ENCODE data around the gene ITGAV. TPM values are rescaled to one million over a fixed set of nuclear protein-coding genes. Genes with fewer than 3 reads are reported as not detected.

ITGAV gene
- total RNA-seq, 2 experiments from 2014 or later: 2.9 to 3.7 TPM

- no peak overlapping the region for H3K4me3 ChIP-seq (ENCODE audit: low read length)
- H3K27ac Mint-ChIP-seq: no peak overlapping the region
- H3K9me3 Mint-ChIP-seq: no peaks in the 10 kb centered on the region
- ChIA-PET POLR2A (no interaction called here), CTCF (no interaction called here)
- ATAC-seq (ENCODE audit: poor library complexity): no peak
- H3K4me1 ChIP-seq (ENCODE audit: insufficient read depth, low read length): no peaks in the 10 kb centered on the region
- intact Hi-C loops (cut with DNase I, micrococcal nuclease): no loop called here
- H3K4me3 Mint-ChIP-seq: no peak overlapping the region
- DNase-seq: no peak
- no peak overlapping the region for H3K27ac ChIP-seq (ENCODE audit: low read depth in 1 of 2, low read length in 2 of 2)
- H3K27me3 ChIP-seq (ENCODE audit: control insufficient read depth in 1 of 2, insufficient read depth in 2 of 2, low read length in 2 of 2): no peaks in the 10 kb centered on the region
- TF ChIP-seq CTCF (IDR thresholded peaks at IDR 0.05): no peak
- no peaks in the 10 kb centered on the region for H3K27me3 Mint-ChIP-seq
- H3K9me3 ChIP-seq (ENCODE audit: control insufficient read depth in 1 of 2, insufficient read depth in 1 of 2, low read length in 2 of 2): no peaks in the 10 kb centered on the region
- no peaks in the 10 kb centered on the region for H3K36me3 Mint-ChIP-seq (ENCODE audit: low read depth)
- no peaks in the 10 kb centered on the region for H3K36me3 ChIP-seq (ENCODE audit: insufficient read depth, low read length)
- no peaks in the 10 kb centered on the region for H3K4me1 Mint-ChIP-seq (ENCODE audit: low read depth)
These were observed 137.1 kb downstream of the ITGAV start for GRCh38 chr2:186726938-186727337.

- Histone ChIP-seq H3K27me3 (ENCODE audit: control insufficient read depth in 1 of 2, insufficient read depth in 2 of 2, low read length in 2 of 2) (no peaks in the 10 kb centered on the region), H3K9me3 (ENCODE audit: control insufficient read depth in 1 of 2, insufficient read depth in 1 of 2, low read length in 2 of 2) (peaks cover 0 to 3% of the 10 kb centered on the region in 2 experiments), H3K4me3 (ENCODE audit: low read length) (no peak overlapping the region), H3K27ac (ENCODE audit: low read depth in 1 of 2, low read length in 2 of 2) (no peak overlapping the region), H3K36me3 (ENCODE audit: insufficient read depth, low read length) (no peaks in the 10 kb centered on the region), H3K4me1 (ENCODE audit: insufficient read depth, low read length) (no peaks in the 10 kb centered on the region)
- no peak for TF ChIP-seq CTCF (IDR thresholded peaks at IDR 0.05)
- intact Hi-C loops (cut with DNase I, micrococcal nuclease): no loop called here
- ATAC-seq (ENCODE audit: poor library complexity) (no peak), DNase-seq (no peak)
- no peaks in the 10 kb centered on the region for H3K4me1 Mint-ChIP-seq (ENCODE audit: low read depth)
- no peaks in the 10 kb centered on the region for H3K27me3 Mint-ChIP-seq
- no peak overlapping the region for H3K27ac Mint-ChIP-seq
- H3K4me3 Mint-ChIP-seq: no peak overlapping the region
- no peaks in the 10 kb centered on the region for H3K36me3 Mint-ChIP-seq (ENCODE audit: low read depth)
- POLR2A ChIA-PET: no interaction called here
- CTCF ChIA-PET: no interaction called here
- no peaks in the 10 kb centered on the region for H3K9me3 Mint-ChIP-seq
These were observed 138.8 kb downstream of the ITGAV start for GRCh38 chr2:186728631-186729030.

Other genes with a start within 250 kb of the ITGAV start
- gene ZC3H15, start 103.8 kb upstream of the ITGAV start, total RNA-seq: 100 to 1,000 TPM; 124 to 140 TPM
- under 1 TPM; 0.03 to 0.08 TPM for gene FAM171B, start 104.0 kb downstream of the ITGAV start, total RNA-seq

Data from CD4-positive, alpha-beta T cell (primary cell).